Measurements from ENCODE around the gene GULP1.

- TF ChIP-seq POLR2A (IDR thresholded peaks at IDR 0.05; ENCODE audit: low read length) (no peak), GATA1 (IDR thresholded peaks at IDR 0.05; ENCODE audit: low read depth, low read length) (no peak)
Observed at GRCh38 chr2:188320861-188321260, 29.2 kb downstream of the GULP1 start.

Data from erythroblast (primary cell).